GM18951 (cell line): Measurements from ENCODE around the gene STAT5A.
"Not testable (repeated sequence)": the region's sequence is repeated elsewhere in the genome, so short reads cannot be mapped to it uniquely, and the experiment has no call there.

Experiments
- POLR2A ChIP-seq: IDR thresholded peaks from 4 replicates; pipeline ENCODE4 v1.6.1; 2011; ENCODE audit warnings: mild to moderate bottlenecking; ENCODE audit not compliant: insufficient read length, insufficient read depth; ENCODE audit errors: extremely low read depth
- in situ Hi-C: fragments of 300-500 bp; cut with MboI; formaldehyde crosslinking; loops from one replicate; pipeline ENCODE4 v1.12.0; 2022; ENCODE audit warnings: low sequenced_read_pairs, mixed read lengths, inconsistent platforms; ENCODE audit not compliant: unreplicated experiment

STAT5A gene

GRCh38 chr17:42284024-42284369 is 4.3 kb upstream of the STAT5A start:
- in situ Hi-C loops: no loop called here
- no peak for TF ChIP-seq POLR2A

- no peak for TF ChIP-seq POLR2A
- in situ Hi-C loops: no loop called here
These were observed 3.7 kb upstream of the STAT5A start for GRCh38 chr17:42284566-42284965.

- TF ChIP-seq POLR2A: no peak
- in situ Hi-C loops: no loop called here
These were observed 2.8 kb upstream of the STAT5A start for GRCh38 chr17:42285346-42286050.

- no peak for TF ChIP-seq POLR2A
- in situ Hi-C loops: no loop called here
These were observed 1.7 kb upstream of the STAT5A start for GRCh38 chr17:42286411-42287221.

GRCh38 chr17:42287305-42287976 is 857 bp upstream of the STAT5A start:
- TF ChIP-seq POLR2A: peak; percentile 55
- in situ Hi-C loops: no loop called here

- in situ Hi-C loops: no loop called here
- no peak for TF ChIP-seq POLR2A
These were observed 709 bp downstream of the STAT5A start for GRCh38 chr17:42288803-42289610.

GRCh38 chr17:42289611-42290181 is 1.4 kb downstream of the STAT5A start:
- TF ChIP-seq POLR2A: no peak
- in situ Hi-C loops: no loop called here

- no peak for TF ChIP-seq POLR2A
- in situ Hi-C loops: no loop called here
These were observed 2.3 kb downstream of the STAT5A start for GRCh38 chr17:42290577-42290976.

GRCh38 chr17:42291129-42291528 is 2.8 kb downstream of the STAT5A start:
- TF ChIP-seq POLR2A: no peak
- in situ Hi-C loops: no loop called here

GRCh38 chr17:42294469-42295398 is 6.4 kb downstream of the STAT5A start:
- in situ Hi-C loops: no loop called here
- no peak for TF ChIP-seq POLR2A

GRCh38 chr17:42296012-42296411 is 7.7 kb downstream of the STAT5A start:
- TF ChIP-seq POLR2A: no peak
- in situ Hi-C loops: no loop called here

GRCh38 chr17:42297775-42298174 is 9.5 kb downstream of the STAT5A start:
- in situ Hi-C loops: not testable (repeated sequence)

GRCh38 chr17:42299361-42299760 is 11.1 kb downstream of the STAT5A start:
- in situ Hi-C loops: not testable (repeated sequence)

GRCh38 chr17:42299913-42300312 is 11.6 kb downstream of the STAT5A start:
- in situ Hi-C loops: not testable (repeated sequence)
